Common myeloid progenitor, CD34-positive (primary cell): ENCODE results near the gene MKRN2.

Experiments
- CTCF ChIA-PET: fragments of 350-600 bp; sonication (Branson Sonifier 250); formaldehyde crosslinking; loops from one replicate; lab custom pipeline; 2021; ENCODE audit warnings: antibody characterized with exemption; lab: Charles Lee
- POLR2A ChIA-PET: fragments of 350-600 bp; sonication (Branson Sonifier 250); formaldehyde crosslinking; loops from one replicate; lab custom pipeline; 2021; ENCODE audit warnings: antibody characterized with exemption; lab: Charles Lee
- DNase-seq, 3 donors: peaks; one replicate each; pipeline versions ENCODE4 v3.0.0 to v3.0.0-alpha.2; 2013
- H3K27ac ChIP-seq, 2 experiments: 1 replicate in 1 of 2; 2 replicates in 1 of 2; pipeline ENCODE4 v1.7.0; 2013; ENCODE audit warnings: inconsistent platforms in 2 of 2, low read length in 2 of 2, mild to moderate bottlenecking in 2 of 2, low read depth in 1 of 2, moderate library complexity in 1 of 2; ENCODE audit not compliant: severe bottlenecking in 2 of 2, insufficient read depth in 1 of 2, poor library complexity in 1 of 2
- H3K27me3 ChIP-seq, 5 experiments: replicated peaks in 2 of 5; 1 replicate in 3 of 5; 2 replicates in 2 of 5; pipeline versions ENCODE4 v1.6.1 to v1.7.0; 2013; ENCODE audit warnings: low read length in 4 of 5, mild to moderate bottlenecking in 2 of 5, moderate library complexity in 2 of 5, inconsistent platforms in 1 of 5; ENCODE audit not compliant: insufficient read depth in 5 of 5, control insufficient read depth in 4 of 5
- H3K36me3 ChIP-seq, 4 experiments: 1 replicate in 2 of 4; 2 replicates in 2 of 4; pipeline versions ENCODE4 v1.6.1 to v1.7.0; 2013; ENCODE audit warnings: low read length in 3 of 4, control low read depth in 1 of 4, mild to moderate bottlenecking in 1 of 4; ENCODE audit not compliant: control insufficient read depth in 4 of 4, insufficient read depth in 4 of 4
- H3K4me1 ChIP-seq, 4 experiments: 1 replicate in 3 of 4; 2 replicates in 1 of 4; pipeline versions ENCODE4 v1.6.1 to v1.7.1; 2013; ENCODE audit warnings: low read length in 3 of 4, mild to moderate bottlenecking in 3 of 4, control low read depth in 1 of 4, inconsistent platforms in 1 of 4, moderate library complexity in 1 of 4; ENCODE audit not compliant: control insufficient read depth in 4 of 4, insufficient read depth in 4 of 4; ENCODE audit errors: control extremely low read depth in 1 of 4
- H3K4me3 ChIP-seq, 7 experiments: 1 replicate in 4 of 7; 2 replicates in 3 of 7; pipeline versions ENCODE4 v1.5.1 to v1.7.0; 2013; ENCODE audit warnings: mild to moderate bottlenecking in 7 of 7, low read length in 6 of 7, moderate library complexity in 6 of 7, inconsistent platforms in 2 of 7, low read depth in 2 of 7, control low read depth in 1 of 7; ENCODE audit not compliant: insufficient read depth in 4 of 7, control insufficient read depth in 1 of 7; ENCODE audit errors: extremely low read depth in 1 of 7
- H3K9me3 ChIP-seq, 5 experiments: 1 replicate in 4 of 5; 2 replicates in 1 of 5; pipeline versions ENCODE4 v1.6.1 to v1.7.1; 2013; ENCODE audit warnings: low read length in 4 of 5, mild to moderate bottlenecking in 2 of 5, inconsistent platforms in 1 of 5, low read depth in 1 of 5, moderate library complexity in 1 of 5; ENCODE audit not compliant: control insufficient read depth in 4 of 5, insufficient read depth in 2 of 5; ENCODE audit errors: control extremely low read depth in 1 of 5
- WGBS: methylation state at CpG from one replicate; pipeline ENCODE4 v1.1.5; 2013; ENCODE audit not compliant: insufficient coverage; 5-methylcytosine and 5-hydroxymethylcytosine counted together

MKRN2 gene

DNA sequence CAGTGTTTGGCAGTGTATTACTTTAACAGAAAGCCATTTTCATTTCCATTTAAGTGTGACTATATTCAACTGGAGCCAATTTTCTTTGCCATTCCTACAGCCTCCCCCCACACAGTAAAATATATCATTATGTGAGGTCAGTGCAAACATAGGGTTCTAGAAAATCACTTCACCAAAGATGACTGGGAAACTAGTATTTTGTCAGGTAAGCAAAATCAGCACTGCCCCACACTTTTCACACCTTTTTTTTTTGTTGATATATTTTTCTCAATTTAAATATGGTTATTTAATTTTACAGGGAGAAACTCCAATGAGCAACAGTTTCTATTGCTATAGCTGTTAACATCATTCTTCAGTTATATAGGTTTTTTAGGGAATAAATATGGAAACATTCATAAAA lies 41.3 kb upstream of the MKRN2 start:
- H3K27ac ChIP-seq, result no peak overlapping the region
- no peaks in the 10 kb centered on the region for H3K9me3 ChIP-seq
- ChIA-PET POLR2A (interaction anchor here (0.6 kb wide), 1 partner anchor 18 kb away, joined by 3 read pairs; no protein-coding TSS in a partner anchor), CTCF (no interaction called here)
- H3K36me3 ChIP-seq, result peaks cover 11 to 43% (median 25%) of the 10 kb centered on the region in 4 experiments
- no peak for DNase-seq
- no peak overlapping the region for H3K4me3 ChIP-seq
- no peaks in the 10 kb centered on the region for H3K4me1 ChIP-seq
- no peaks in the 10 kb centered on the region for H3K27me3 ChIP-seq

DNA sequence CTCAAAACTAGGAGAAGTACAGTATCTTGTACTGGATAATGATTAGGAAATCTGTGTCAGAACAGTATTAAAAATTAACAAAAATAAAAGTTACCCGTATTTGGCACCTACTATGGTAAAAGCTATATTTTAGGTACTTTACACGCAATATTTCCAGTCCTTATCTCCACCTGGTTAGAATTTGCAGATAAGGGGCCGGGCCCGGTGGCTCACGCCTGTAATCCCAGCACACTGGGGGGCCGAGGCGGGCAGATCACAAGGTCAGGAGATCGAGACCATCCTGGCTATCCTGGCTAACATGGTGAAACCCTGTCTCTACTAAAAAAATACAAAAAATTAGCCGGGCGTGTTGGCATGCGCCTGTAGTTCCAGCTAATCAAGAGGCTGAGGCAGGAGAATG lies 40.0 kb upstream of the MKRN2 start:
- 97% methylated on average over 5 of the region's 11 CpGs for WGBS
- Histone ChIP-seq H3K27me3 (no peaks in the 10 kb centered on the region), H3K36me3 (peaks cover 11 to 49% (median 28%) of the 10 kb centered on the region in 4 experiments), H3K27ac (no peak overlapping the region), H3K9me3 (peaks cover 0 to 3% (median 0%) of the 10 kb centered on the region in 5 experiments), H3K4me3 (no peak overlapping the region), H3K4me1 (no peaks in the 10 kb centered on the region)
- ChIA-PET POLR2A (no interaction called here), CTCF (no interaction called here)
- no peak for DNase-seq

DNA sequence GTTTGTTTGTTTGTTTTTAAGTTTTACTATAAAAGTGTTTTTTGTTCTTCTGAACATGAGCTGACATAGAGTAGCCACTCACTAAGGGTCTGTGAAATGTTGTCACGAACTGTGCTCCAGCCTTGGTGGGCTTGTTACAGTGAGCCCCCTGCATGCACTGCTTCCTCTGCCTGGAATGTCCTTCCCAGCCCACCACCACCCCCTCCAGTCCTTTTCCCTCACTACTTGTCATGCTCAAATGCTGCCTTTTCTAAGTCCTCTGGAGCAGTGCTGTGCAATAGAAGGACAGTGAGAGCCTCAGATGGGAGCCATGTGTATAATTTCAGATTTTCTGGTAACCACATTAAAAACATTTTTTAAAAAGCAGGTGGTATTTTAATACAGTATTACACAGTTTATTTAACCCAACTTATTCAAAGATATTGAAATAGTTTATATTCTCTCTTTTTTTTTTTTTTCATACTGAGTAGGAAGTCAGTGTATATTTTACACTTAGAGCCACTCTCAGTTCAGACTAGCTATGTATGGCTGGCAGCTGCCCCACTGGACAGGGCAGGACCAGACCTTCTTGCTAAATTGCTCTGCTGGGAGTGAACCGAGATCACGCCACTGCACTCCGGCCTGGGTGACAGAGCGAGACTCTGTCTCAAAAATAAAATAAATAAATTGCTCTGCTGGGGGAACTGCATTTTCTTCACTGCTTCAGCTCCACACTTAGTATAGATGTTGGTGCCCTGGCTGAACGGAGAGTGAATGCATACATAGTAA lies 38.4 kb upstream of the MKRN2 start:
- Histone ChIP-seq H3K4me1 (no peaks in the 10 kb centered on the region), H3K36me3 (peaks cover 16 to 53% (median 31%) of the 10 kb centered on the region in 4 experiments), H3K4me3 (no peak overlapping the region), H3K27ac (no peak overlapping the region), H3K9me3 (peaks cover 0 to 3% (median 0%) of the 10 kb centered on the region in 5 experiments), H3K27me3 (no peaks in the 10 kb centered on the region)
- POLR2A ChIA-PET, result no interaction called here
- CTCF ChIA-PET, result no interaction called here
- 100% methylated on average over 5 of the region's 6 CpGs for whole genome bisulfite sequencing
- no peak for DNase-seq

DNA sequence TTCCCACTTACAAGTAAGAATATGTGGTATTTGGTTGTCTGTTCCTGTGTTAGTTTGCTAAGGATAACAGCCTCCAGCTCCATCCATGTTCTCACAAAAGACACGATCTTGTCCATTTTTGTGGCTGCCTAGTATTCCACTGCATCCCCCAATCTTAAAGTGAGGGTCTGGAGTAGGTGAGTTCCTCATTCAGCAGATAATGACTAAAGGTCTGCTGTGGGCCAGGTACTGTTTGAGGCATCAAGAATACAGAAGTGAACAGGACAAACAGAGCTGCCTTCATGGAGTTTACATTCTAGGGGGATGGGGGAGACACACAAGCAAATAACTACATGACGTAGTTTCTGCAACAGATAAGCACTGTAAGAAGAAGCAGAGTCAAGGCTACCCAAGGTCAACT lies 35.9 kb upstream of the MKRN2 start:
- CTCF ChIA-PET, result interaction anchor here (1.5 to 1.6 kb wide), 2 partner anchors 13 kb away, joined by 3 read pairs; no protein-coding TSS in a partner anchor
- no peaks in the 10 kb centered on the region for H3K27me3 ChIP-seq
- 100% methylated on average over 1 of the region's 2 CpGs for WGBS
- H3K4me3 ChIP-seq, result no peak overlapping the region
- POLR2A ChIA-PET, result no interaction called here
- peaks cover 0 to 3% (median 0%) of the 10 kb centered on the region in 5 experiments for H3K9me3 ChIP-seq
- no peak overlapping the region for H3K27ac ChIP-seq
- H3K36me3 ChIP-seq, result peaks cover 9 to 44% (median 30%) of the 10 kb centered on the region in 4 experiments
- DNase-seq, result no peak
- no peaks in the 10 kb centered on the region for H3K4me1 ChIP-seq

DNA sequence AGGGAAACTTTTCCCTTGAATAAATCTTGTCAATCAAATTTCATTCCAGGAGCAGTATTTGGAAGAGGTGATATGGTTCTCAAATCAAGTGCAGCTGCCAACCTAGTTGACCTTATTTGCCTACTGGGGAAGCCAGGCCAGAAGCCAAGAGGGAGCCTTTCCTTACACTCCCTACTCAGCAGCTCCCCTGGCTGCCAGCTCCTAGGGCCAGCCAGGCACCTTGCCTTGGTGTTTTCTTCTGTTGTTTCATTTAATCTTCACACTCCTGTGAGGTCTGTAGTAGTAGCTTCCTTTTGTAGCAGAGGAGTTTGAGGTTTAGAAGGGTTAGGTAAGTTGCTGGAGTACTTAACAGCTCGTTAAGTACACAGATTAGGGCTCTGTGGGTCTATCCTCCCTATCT lies 34.2 kb upstream of the MKRN2 start:
- no peaks in the 10 kb centered on the region for H3K4me1 ChIP-seq
- WGBS, result no CpG with 5 or more reads among the region's 1 CpG
- H3K27me3 ChIP-seq, result no peaks in the 10 kb centered on the region
- peaks cover 0 to 3% (median 0%) of the 10 kb centered on the region in 5 experiments for H3K9me3 ChIP-seq
- CTCF ChIA-PET, result no interaction called here
- no peak overlapping the region for H3K4me3 ChIP-seq
- DNase-seq, result no peak
- H3K27ac ChIP-seq, result no peak overlapping the region
- H3K36me3 ChIP-seq, result peaks cover 12 to 52% (median 32%) of the 10 kb centered on the region in 4 experiments
- POLR2A ChIA-PET, result no interaction called here

DNA sequence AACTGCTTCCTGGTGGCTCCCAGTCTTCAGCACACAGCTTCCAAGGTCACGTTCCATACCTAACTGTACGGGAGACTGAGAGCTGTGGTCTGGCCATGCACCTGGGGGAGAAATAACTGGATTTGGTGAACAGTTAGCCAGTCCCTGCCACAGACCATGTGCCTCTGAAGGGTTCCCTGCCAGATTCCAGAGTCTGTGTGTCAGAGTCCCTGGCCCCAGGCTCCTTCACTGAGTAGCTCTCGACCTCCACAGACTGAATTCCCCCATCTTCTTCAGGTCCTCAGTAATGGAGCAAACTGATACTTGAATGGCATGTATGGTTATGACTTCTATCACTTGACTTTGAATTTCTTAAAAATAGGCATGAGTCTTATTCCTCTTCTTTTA lies 29.1 kb upstream of the MKRN2 start:
- ChIA-PET POLR2A (no interaction called here), CTCF (no interaction called here)
- Histone ChIP-seq H3K27me3 (no peaks in the 10 kb centered on the region), H3K27ac (no peak overlapping the region), H3K4me1 (no peaks in the 10 kb centered on the region), H3K9me3 (no peaks in the 10 kb centered on the region), H3K36me3 (peaks cover 16 to 60% (median 34%) of the 10 kb centered on the region in 4 experiments), H3K4me3 (no peak overlapping the region)
- DNase-seq, result no peak
- 100% methylated on average over 1 of the region's 3 CpGs for WGBS

DNA sequence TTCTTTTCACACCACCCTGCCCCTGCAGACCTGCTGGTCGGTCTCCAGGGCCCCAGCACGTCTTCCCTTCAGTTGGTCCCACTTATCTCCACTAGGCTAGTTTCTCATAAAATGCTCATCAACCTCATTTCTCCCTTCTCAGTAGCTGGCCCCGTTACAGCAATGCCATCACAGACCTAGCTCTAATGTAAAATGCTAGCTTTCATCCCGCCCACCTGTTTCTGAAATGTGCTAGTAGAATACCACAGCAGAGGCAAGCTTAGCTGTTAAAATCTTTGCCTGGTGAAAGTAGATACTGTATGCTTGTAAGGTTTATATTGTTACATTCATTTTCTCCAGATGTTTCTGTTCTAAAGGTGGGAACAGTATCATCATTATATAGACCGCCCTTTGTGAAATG lies 24.7 kb upstream of the MKRN2 start:
- Histone ChIP-seq H3K36me3 (peaks cover 8 to 53% (median 26%) of the 10 kb centered on the region in 4 experiments), H3K4me1 (no peaks in the 10 kb centered on the region), H3K27ac (no peak overlapping the region), H3K9me3 (no peaks in the 10 kb centered on the region), H3K27me3 (no peaks in the 10 kb centered on the region), H3K4me3 (no peak overlapping the region)
- ChIA-PET CTCF (no interaction called here), POLR2A (interaction anchor here (0.6 kb wide), 1 partner anchor 397 kb away, joined by 3 read pairs; no protein-coding TSS in a partner anchor)
- no peak for DNase-seq
- WGBS, result 100% methylated on average over 2 of the region's 5 CpGs
